H1 (cell line): ENCODE measurements around the gene LPAR3. TPM values are rescaled to one million over a fixed set of nuclear protein-coding genes. Genes with fewer than 3 reads are reported as not detected.

ENCODE experiments used
- CTCF ChIA-PET: fragments of 300-600 bp; sonication (Branson Sonifier 250); formaldehyde crosslinking; loops from one replicate; lab custom pipeline; 2021; ENCODE audit not compliant: partially characterized antibody; lab: Charles Lee
- POLR2A ChIA-PET: fragments of 300-600 bp; sonication (Branson Sonifier 250); formaldehyde crosslinking; loops from one replicate; lab custom pipeline; 2021; ENCODE audit warnings: inconsistent platforms; ENCODE audit not compliant: partially characterized antibody; lab: Charles Lee
- DNase-seq, 2 experiments: peaks; one replicate each; pipeline versions ENCODE4 v3.0.0 to v3.0.0-alpha.2; 2010 to 2022; ENCODE audit warnings: low spot score in 2 of 2, low read depth in 1 of 2, mixed read lengths in 1 of 2
- FAIRE-seq: peaks from 2 replicates; lab custom pipeline; 2011; peaks lifted over from hg19 to GRCh38; lab: Jason Lieb, UNC
- H2AFZ ChIP-seq: 2 replicates; pipeline ENCODE4 v1.8.1; 2012; ENCODE audit warnings: low read length, inconsistent platforms
- H2AK5ac ChIP-seq: 2 replicates; pipeline ENCODE4 v1.6.1; 2013; ENCODE audit warnings: low read depth, low read length
- H2BK120ac ChIP-seq: replicated peaks from 2 replicates; pipeline ENCODE3; 2013; ENCODE audit warnings: low read depth, low read length, inconsistent platforms
- H2BK12ac ChIP-seq: 2 replicates; pipeline ENCODE4 v1.6.1; 2013; ENCODE audit warnings: low read depth, low read length
- H2BK15ac ChIP-seq: 2 replicates; pipeline ENCODE4 v1.6.1; 2013; ENCODE audit warnings: low read length
- H2BK20ac ChIP-seq: 2 replicates; pipeline ENCODE4 v1.6.1; 2013; ENCODE audit warnings: low read length
- H2BK5ac ChIP-seq: 2 replicates; pipeline ENCODE4 v1.6.1; 2013; ENCODE audit warnings: low read depth, low read length
- H3K14ac ChIP-seq: 2 replicates; pipeline ENCODE4 v1.6.1; 2013; ENCODE audit warnings: inconsistent platforms; ENCODE audit not compliant: insufficient read length
- H3K18ac ChIP-seq: 2 replicates; pipeline ENCODE4 v1.6.1; 2013; ENCODE audit warnings: low read length; ENCODE audit errors: extremely low read depth
- H3K23ac ChIP-seq: 2 replicates; pipeline ENCODE4 v1.6.1; 2013; ENCODE audit warnings: inconsistent platforms; ENCODE audit not compliant: insufficient read length
- H3K23me2 ChIP-seq: 2 replicates; pipeline ENCODE4 v1.6.1; 2013; ENCODE audit warnings: low read depth, low read length
- H3K27ac ChIP-seq: 2 replicates; pipeline ENCODE4 v1.6.1; 2011; ENCODE audit warnings: low read depth, low read length, inconsistent platforms
- H3K27me3 ChIP-seq, 4 experiments: replicated peaks in 1 of 4; 1 replicate in 1 of 4; 2 replicates in 3 of 4; pipeline versions ENCODE4 v1.6.1 to v1.8.1; 2011 to 2013; ENCODE audit warnings: low read length in 3 of 4, mild to moderate bottlenecking in 3 of 4, inconsistent platforms in 2 of 4, mixed read lengths in 2 of 4, moderate library complexity in 1 of 4; ENCODE audit not compliant: control insufficient read depth in 3 of 4, insufficient read depth in 3 of 4; ENCODE audit errors: extremely low read depth in 1 of 4
- H3K36me3 ChIP-seq, 4 experiments: 2 replicates each; pipeline versions ENCODE4 v1.6.1 to v1.8.1; 2011 to 2013; ENCODE audit warnings: mild to moderate bottlenecking in 4 of 4, low read length in 3 of 4, moderate library complexity in 2 of 4, control low read depth in 1 of 4, inconsistent platforms in 1 of 4; ENCODE audit not compliant: insufficient read depth in 4 of 4, control insufficient read depth in 2 of 4
- H3K4ac ChIP-seq: replicated peaks from 2 replicates; pipeline ENCODE3; 2013; ENCODE audit warnings: low read length, low read depth, mixed read lengths, inconsistent platforms; ENCODE audit not compliant: insufficient read length
- H3K4me1 ChIP-seq, 4 experiments: replicated peaks in 1 of 4; 1 replicate in 1 of 4; 2 replicates in 3 of 4; pipeline versions ENCODE4 v1.6.1 to v1.8.1; 2011 to 2013; ENCODE audit warnings: low read length in 3 of 4, inconsistent platforms in 2 of 4, mixed read lengths in 1 of 4; ENCODE audit not compliant: insufficient read depth in 4 of 4, control insufficient read depth in 3 of 4
- H3K4me2 ChIP-seq, 2 experiments: 2 replicates each; pipeline versions ENCODE4 v1.6.1 to v1.8.1; 2011 to 2013; ENCODE audit warnings: low read depth in 2 of 2, low read length in 2 of 2, control low read depth in 1 of 2, inconsistent platforms in 1 of 2, mild to moderate bottlenecking in 1 of 2; ENCODE audit not compliant: insufficient read depth in 1 of 2
- H3K4me3 ChIP-seq, 4 experiments: fragments of 200-600, 300-600 bp in 1 of 4; sonication (generic), shearing (Covaris generic), sonication (Bioruptor Twin) in 1 of 4; 2 replicates each; pipeline versions ENCODE4 v1.5.1 to v1.8.1; 2011 to 2016; ENCODE audit warnings: low read length in 4 of 4, low read depth in 3 of 4, control low read depth in 2 of 4, inconsistent platforms in 2 of 4, mild to moderate bottlenecking in 2 of 4, mixed read lengths in 1 of 4, moderate library complexity in 1 of 4; ENCODE audit not compliant: insufficient read depth in 2 of 4; ENCODE audit errors: extremely low read depth in 1 of 4
- H3K56ac ChIP-seq: replicated peaks from 2 replicates; pipeline ENCODE3; 2013; ENCODE audit warnings: low read depth, mild to moderate bottlenecking, mixed read lengths, low read length, inconsistent platforms; ENCODE audit not compliant: insufficient read length
- H3K79me1 ChIP-seq: 2 replicates; pipeline ENCODE4 v1.6.1; 2013; ENCODE audit warnings: low read depth, low read length, control low read depth
- H3K79me2 ChIP-seq, 2 experiments: 2 replicates each; pipeline versions ENCODE4 v1.6.1 to v1.8.1; 2012 to 2013; ENCODE audit warnings: low read length in 2 of 2, mild to moderate bottlenecking in 2 of 2, inconsistent platforms in 1 of 2; ENCODE audit not compliant: insufficient read depth in 2 of 2, control insufficient read depth in 1 of 2
- H3K9ac ChIP-seq, 4 experiments: replicated peaks in 1 of 4; 1 replicate in 1 of 4; 2 replicates in 3 of 4; pipeline versions ENCODE4 v1.6.1 to v1.8.1; 2011 to 2013; ENCODE audit warnings: low read depth in 3 of 4, low read length in 3 of 4, control low read depth in 2 of 4, mild to moderate bottlenecking in 2 of 4, moderate library complexity in 2 of 4, inconsistent platforms in 1 of 4; ENCODE audit errors: extremely low read depth in 1 of 4
- H3K9me3 ChIP-seq, 2 experiments: 2 replicates each; pipeline versions ENCODE4 v1.6.1 to v1.8.1; 2012 to 2013; ENCODE audit warnings: mild to moderate bottlenecking in 2 of 2, moderate library complexity in 2 of 2, control low read depth in 1 of 2, inconsistent platforms in 1 of 2, low read depth in 1 of 2, low read length in 1 of 2, mixed read lengths in 1 of 2; ENCODE audit not compliant: insufficient read depth in 2 of 2
- H4K20me1 ChIP-seq, 2 experiments: replicated peaks in 1 of 2; 2 replicates each; pipeline versions ENCODE3 to v1.8.1; 2011 to 2013; ENCODE audit warnings: inconsistent platforms in 2 of 2, low read length in 2 of 2, mild to moderate bottlenecking in 1 of 2; ENCODE audit not compliant: insufficient read depth in 2 of 2, control insufficient read depth in 1 of 2
- H4K5ac ChIP-seq: 2 replicates; pipeline ENCODE4 v1.6.1; 2013; ENCODE audit warnings: low read length, low read depth, mixed read lengths, inconsistent platforms; ENCODE audit not compliant: insufficient read length
- H4K8ac ChIP-seq: 2 replicates; pipeline ENCODE4 v1.8.0; 2013; ENCODE audit warnings: mild to moderate bottlenecking, moderate library complexity, low read length, inconsistent platforms; ENCODE audit not compliant: insufficient read depth; ENCODE audit errors: extremely low read depth
- H4K91ac ChIP-seq: replicated peaks from 2 replicates; pipeline ENCODE3; 2013; ENCODE audit warnings: low read length, mixed read lengths, inconsistent platforms; ENCODE audit not compliant: insufficient read length
- CHD1 ChIP-seq: IDR thresholded peaks from 2 replicates; pipeline ENCODE4 v1.6.1; 2012; ENCODE audit warnings: low read depth, low read length, improper control_type of control experiment
- HDAC2 ChIP-seq, 2 experiments: fragments of 300-600 bp in 1 of 2; sonication (generic) in 1 of 2; IDR thresholded peaks; 2 replicates each; pipeline ENCODE4 v1.6.1; 2011 to 2012; ENCODE audit warnings: low read depth in 2 of 2, low read length in 2 of 2, mild to moderate bottlenecking in 2 of 2, moderate library complexity in 2 of 2, borderline replicate concordance in 1 of 2, inconsistent platforms in 1 of 2
- NANOG ChIP-seq: IDR thresholded peaks from 2 replicates; pipeline ENCODE4 v1.6.1; 2011; ENCODE audit warnings: low read length, low read depth, mild to moderate bottlenecking, inconsistent platforms; ENCODE audit not compliant: insufficient read depth, poor library complexity, severe bottlenecking
- PHF8 ChIP-seq: fragments of 200-600 bp; sonication (generic); conservative IDR thresholded peaks from 2 replicates; pipeline ENCODE4 v1.7.1; 2012; ENCODE audit warnings: low read depth, mild to moderate bottlenecking, inconsistent platforms, low read length, moderate library complexity
- POLR2A ChIP-seq, 2 experiments: IDR thresholded peaks; 1 replicate in 1 of 2; 2 replicates in 1 of 2; pipeline ENCODE4 v1.6.1; 2011; ENCODE audit warnings: low read depth in 2 of 2, low read length in 2 of 2, mild to moderate bottlenecking in 2 of 2; ENCODE audit errors: control extremely low read depth in 1 of 2
- POU5F1 ChIP-seq: IDR thresholded peaks from 2 replicates; pipeline ENCODE4 v1.6.1; 2011; ENCODE audit warnings: low read depth, mild to moderate bottlenecking, low read length, moderate library complexity
- RNF2 ChIP-seq: fragments of 200-900, 300-1000 bp; sonication (generic); IDR thresholded peaks from 2 replicates; pipeline ENCODE4 v1.7.1; 2016; ENCODE audit warnings: borderline replicate concordance, low read depth, mild to moderate bottlenecking, antibody characterized with exemption, low read length; ENCODE audit not compliant: poor library complexity, severe bottlenecking; ENCODE audit errors: missing control alignments
- SIX5 ChIP-seq: IDR thresholded peaks from 2 replicates; pipeline ENCODE4 v1.6.1; 2011; ENCODE audit warnings: mild to moderate bottlenecking, low read depth, low read length
- SRF ChIP-seq: IDR thresholded peaks from 2 replicates; pipeline ENCODE4 v1.6.1; 2011; ENCODE audit warnings: mild to moderate bottlenecking, low read depth, low read length, moderate library complexity
- WGBS, 2 experiments: shearing (Covaris generic) in 1 of 2; methylation state at CpG; one replicate each; pipeline versions ENCODE4 v1.1.6 to v1.1.7; 2013 to 2015; ENCODE audit warnings: low lambda C conversion rate in 2 of 2, mixed read lengths in 2 of 2, inconsistent platforms in 1 of 2, low coverage in 1 of 2, missing lambda C conversion rate in 1 of 2; ENCODE audit not compliant: insufficient replicate concordance in 2 of 2, insufficient coverage in 1 of 2, insufficient read length in 1 of 2; ENCODE audit errors: extremely low coverage in 1 of 2, missing lambda C conversion rate in 1 of 2; 5-methylcytosine and 5-hydroxymethylcytosine counted together
- polyA plus RNA-seq, 7 experiments: library from polyadenylated mRNA; depleted of rRNA in 3 of 7; stranded (reverse) in 5 of 7; unstranded in 2 of 7; fragments of >200 nt in 5 of 7; fragments of 200-250 nt in 2 of 7; gene quantifications; 1 replicate in 5 of 7; 2 replicates in 1 of 7; 4 replicates in 1 of 7; pipeline versions ENCODE4 v1.2.1 to v1.2.3, GENCODE V29; 2011 to 2013; ENCODE audit warnings: missing spikeins in 2 of 7, mixed read lengths in 2 of 7
- total RNA-seq: library from RNA; stranded (reverse); fragmentation: NEBNext Ultra II Directional; extraction: Animal tissue kit (Norgen Biotek cat#: 25700); gene quantifications from 2 replicates; pipeline ENCODE4 v1.2.1, GENCODE V29; 2021
- TF ChIP-seq, protein P1 (sequence below): IDR thresholded peaks from 2 replicates; pipeline ENCODE4 v1.6.1; 2011; ENCODE audit warnings: low read depth, mild to moderate bottlenecking, low read length; ENCODE audit not compliant: insufficient read depth

The LPAR3 gene
- total and polyA plus RNA-seq, 2 of the 8 experiments (the other 6 are each of a cell fraction or from before 2014, with no cell fraction given), result 17.1 to 25.4 TPM

GRCh38 chr1:84857906-84858305 lies 35.1 kb downstream of the LPAR3 start:
- no peak overlapping the region for H3K9ac ChIP-seq
- no peak overlapping the region for H3K23ac ChIP-seq
- ChIA-PET CTCF (interaction anchor here (0.6 to 2.1 kb wide), 4 partner anchors 13 to 78 kb away, joined by 3 to 10 read pairs (median 5); no protein-coding TSS in a partner anchor), POLR2A (no interaction called here)
- H2BK12ac ChIP-seq, result no peak overlapping the region
- no peak overlapping the region for H2BK120ac ChIP-seq
- H4K20me1 ChIP-seq, result no peaks in the 10 kb centered on the region
- WGBS, 2 experiments, result 90% methylated on average over 8 of the region's 8 CpGs; no CpG with 5 or more reads in 1 of the 2 experiments
- H4K91ac ChIP-seq, result no peak overlapping the region
- no peak overlapping the region for H2BK20ac ChIP-seq
- H3K79me2 ChIP-seq, result peaks cover 0 to 3% of the 10 kb centered on the region in 2 experiments; a peak in 1 of 4 replicates
- FAIRE-seq, result no peak
- H3K9me3 ChIP-seq, result no peaks in the 10 kb centered on the region
- H3K23me2 ChIP-seq, result no peaks in the 10 kb centered on the region
- H3K14ac ChIP-seq, result no peak overlapping the region
- H2AK5ac ChIP-seq, result no peak overlapping the region
- H3K79me1 ChIP-seq, result no peaks in the 10 kb centered on the region; the same call in 1 of the 2 replicates
- H3K36me3 ChIP-seq, result peaks cover 0 to 3% (median 1%) of the 10 kb centered on the region in 4 experiments; a peak in 2 of 8 replicates
- no peak overlapping the region for H4K5ac ChIP-seq
- no peak overlapping the region for H2BK15ac ChIP-seq
- no peak for DNase-seq
- no peak overlapping the region for H2AFZ ChIP-seq
- H2BK5ac ChIP-seq, result no peak overlapping the region
- H3K4ac ChIP-seq, result no peak overlapping the region
- H4K8ac ChIP-seq, result no peak overlapping the region
- H3K4me1 ChIP-seq, result no peaks in the 10 kb centered on the region
- no peak overlapping the region for H3K18ac ChIP-seq
- H3K4me3 ChIP-seq, result no peak overlapping the region
- H3K56ac ChIP-seq, result no peak overlapping the region
- no peak overlapping the region for H3K27ac ChIP-seq
- H3K4me2 ChIP-seq, result no peak overlapping the region
- H3K27me3 ChIP-seq, result no peaks in the 10 kb centered on the region
- TF ChIP-seq POLR2A (IDR thresholded peaks at IDR 0.05; ENCODE audit: control extremely low read depth in 1 of 2, low read depth in 2 of 2, low read length in 2 of 2), result no peak
- TF ChIP-seq, protein P1, sequence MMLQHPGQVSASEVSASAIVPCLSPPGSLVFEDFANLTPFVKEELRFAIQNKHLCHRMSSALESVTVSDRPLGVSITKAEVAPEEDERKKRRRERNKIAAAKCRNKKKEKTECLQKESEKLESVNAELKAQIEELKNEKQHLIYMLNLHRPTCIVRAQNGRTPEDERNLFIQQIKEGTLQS, result no peak
- no peak for TF ChIP-seq PHF8
- no peak for TF ChIP-seq CHD1
- TF ChIP-seq NANOG, result no peak
- no peak for TF ChIP-seq HDAC2 (IDR thresholded peaks at IDR 0.05; ENCODE audit: borderline replicate concordance in 1 of 2, low read depth in 2 of 2, low read length in 2 of 2)
- TF ChIP-seq RNF2, result no peak
- TF ChIP-seq POU5F1, result no peak
- no peak for TF ChIP-seq SIX5
- TF ChIP-seq SRF, result no peak
